Activated T-helper 17 cell treated with anti-CD3 and anti-CD28 coated beads, Interleukin-2, amount 50 U/mL, for 72 hours (primary cell): ENCODE data around the gene DLGAP1. TPM values are rescaled to one million over a fixed set of nuclear protein-coding genes. Genes with fewer than 3 reads are reported as not detected.

Experiments used
- ATAC-seq: fragments of 150-1000 bp; cut with Tn5 transposase; replicated peaks from 2 replicates; pipeline ENCODE4 v1.10.0; 2021; ENCODE audit warnings: mild to moderate bottlenecking, moderate library complexity
- H3K27ac Mint-ChIP-seq: one replicate; pipeline ENCODE4 v1.8.0; 2022; ENCODE audit warnings: mixed read lengths
- H3K27me3 Mint-ChIP-seq: one replicate; pipeline ENCODE4 v1.8.0; 2022; ENCODE audit warnings: mixed read lengths
- H3K36me3 Mint-ChIP-seq: one replicate; pipeline ENCODE4 v1.8.0; 2022; ENCODE audit warnings: low read depth, mild to moderate bottlenecking, mixed read lengths
- H3K4me1 Mint-ChIP-seq: one replicate; pipeline ENCODE4 v1.8.0; 2022; ENCODE audit warnings: mixed read lengths
- H3K4me3 Mint-ChIP-seq: one replicate; pipeline ENCODE4 v1.8.0; 2022; ENCODE audit warnings: mild to moderate bottlenecking, mixed read lengths
- H3K9me3 Mint-ChIP-seq: one replicate; pipeline ENCODE4 v1.8.0; 2022; ENCODE audit warnings: mixed read lengths
- total RNA-seq, 2 donors: library from RNA; stranded (reverse); gene quantifications; one replicate each; pipeline ENCODE4 v1.2.3, GENCODE V29; 2022

Gene DLGAP1
- total RNA-seq, 2 donors from 2014 or later: 1.1 to 1.2 TPM

- no peaks in the 10 kb centered on the region for H3K4me1 Mint-ChIP-seq
- no peaks in the 10 kb centered on the region for H3K9me3 Mint-ChIP-seq
- no peak overlapping the region for H3K27ac Mint-ChIP-seq
- H3K4me3 Mint-ChIP-seq: no peak overlapping the region
- H3K27me3 Mint-ChIP-seq: peaks cover 32% of the 10 kb centered on the region
- no peak for ATAC-seq
- no peaks in the 10 kb centered on the region for H3K36me3 Mint-ChIP-seq
These were observed 662.4 kb downstream of the DLGAP1 start for GRCh38 chr18:3792711-3793110.

- no peak for ATAC-seq
- H3K36me3 Mint-ChIP-seq: no peaks in the 10 kb centered on the region
- H3K9me3 Mint-ChIP-seq: no peaks in the 10 kb centered on the region
- H3K27me3 Mint-ChIP-seq: peaks cover 35% of the 10 kb centered on the region
- H3K4me3 Mint-ChIP-seq: no peak overlapping the region
- no peaks in the 10 kb centered on the region for H3K4me1 Mint-ChIP-seq
- no peak overlapping the region for H3K27ac Mint-ChIP-seq
These were observed 663.9 kb downstream of the DLGAP1 start for GRCh38 chr18:3791238-3791637.

GRCh38 chr18:3790703-3791102 is 664.4 kb downstream of the DLGAP1 start:
- Mint-ChIP-seq H3K4me1 (no peaks in the 10 kb centered on the region), H3K27me3 (peaks cover 33% of the 10 kb centered on the region), H3K27ac (no peak overlapping the region), H3K4me3 (no peak overlapping the region), H3K36me3 (no peaks in the 10 kb centered on the region), H3K9me3 (no peaks in the 10 kb centered on the region)
- no peak for ATAC-seq

- no peaks in the 10 kb centered on the region for H3K36me3 Mint-ChIP-seq
- ATAC-seq: no peak
- no peaks in the 10 kb centered on the region for H3K4me1 Mint-ChIP-seq
- peaks cover 35% of the 10 kb centered on the region for H3K27me3 Mint-ChIP-seq
- no peak overlapping the region for H3K4me3 Mint-ChIP-seq
- H3K9me3 Mint-ChIP-seq: no peaks in the 10 kb centered on the region
- H3K27ac Mint-ChIP-seq: no peak overlapping the region
These were observed 665.6 kb downstream of the DLGAP1 start for GRCh38 chr18:3789525-3789924.

GRCh38 chr18:3784949-3785348 is 670.2 kb downstream of the DLGAP1 start:
- no peaks in the 10 kb centered on the region for H3K4me1 Mint-ChIP-seq
- H3K27me3 Mint-ChIP-seq: peaks cover 30% of the 10 kb centered on the region
- H3K27ac Mint-ChIP-seq: no peak overlapping the region
- no peak overlapping the region for H3K4me3 Mint-ChIP-seq
- H3K9me3 Mint-ChIP-seq: no peaks in the 10 kb centered on the region
- no peak for ATAC-seq
- no peaks in the 10 kb centered on the region for H3K36me3 Mint-ChIP-seq

GRCh38 chr18:3782901-3783300 is 672.2 kb downstream of the DLGAP1 start:
- Mint-ChIP-seq H3K36me3 (no peaks in the 10 kb centered on the region), H3K4me3 (no peak overlapping the region), H3K9me3 (no peaks in the 10 kb centered on the region), H3K4me1 (no peaks in the 10 kb centered on the region), H3K27ac (no peak overlapping the region), H3K27me3 (peaks cover 18% of the 10 kb centered on the region)
- no peak for ATAC-seq

GRCh38 chr18:3777719-3778118 is 677.4 kb downstream of the DLGAP1 start:
- Mint-ChIP-seq H3K4me1 (no peaks in the 10 kb centered on the region), H3K27ac (no peak overlapping the region), H3K4me3 (no peak overlapping the region), H3K27me3 (peaks cover 5% of the 10 kb centered on the region), H3K36me3 (no peaks in the 10 kb centered on the region), H3K9me3 (no peaks in the 10 kb centered on the region)
- no peak for ATAC-seq

GRCh38 chr18:3777122-3777521 is 678.0 kb downstream of the DLGAP1 start:
- Mint-ChIP-seq H3K4me1 (peaks cover 3% of the 10 kb centered on the region), H3K36me3 (no peaks in the 10 kb centered on the region), H3K9me3 (no peaks in the 10 kb centered on the region), H3K27ac (no peak overlapping the region), H3K4me3 (no peak overlapping the region), H3K27me3 (peaks cover 9% of the 10 kb centered on the region)
- ATAC-seq: no peak

GRCh38 chr18:3775996-3776395 is 679.1 kb downstream of the DLGAP1 start:
- H3K27me3 Mint-ChIP-seq: peaks cover 16% of the 10 kb centered on the region
- peaks cover 11% of the 10 kb centered on the region for H3K4me1 Mint-ChIP-seq
- no peaks in the 10 kb centered on the region for H3K36me3 Mint-ChIP-seq
- H3K27ac Mint-ChIP-seq: no peak overlapping the region
- no peak for ATAC-seq
- H3K4me3 Mint-ChIP-seq: no peak overlapping the region
- no peaks in the 10 kb centered on the region for H3K9me3 Mint-ChIP-seq

- no peaks in the 10 kb centered on the region for H3K9me3 Mint-ChIP-seq
- H3K27me3 Mint-ChIP-seq: peaks cover 29% of the 10 kb centered on the region
- no peak for ATAC-seq
- H3K4me3 Mint-ChIP-seq: no peak overlapping the region
- no peak overlapping the region for H3K27ac Mint-ChIP-seq
- no peaks in the 10 kb centered on the region for H3K36me3 Mint-ChIP-seq
- H3K4me1 Mint-ChIP-seq: peaks cover 12% of the 10 kb centered on the region
These were observed 681.8 kb downstream of the DLGAP1 start for GRCh38 chr18:3773303-3773702.

- peak overlapping the region; percentile 71 for H3K27ac Mint-ChIP-seq
- peaks cover 46% of the 10 kb centered on the region for H3K27me3 Mint-ChIP-seq
- peak; percentile 98 for ATAC-seq
- no peaks in the 10 kb centered on the region for H3K36me3 Mint-ChIP-seq
- no peaks in the 10 kb centered on the region for H3K9me3 Mint-ChIP-seq
- peaks cover 12% of the 10 kb centered on the region for H3K4me1 Mint-ChIP-seq
- peak overlapping the region; percentile 77 for H3K4me3 Mint-ChIP-seq
These were observed 683.8 kb downstream of the DLGAP1 start for GRCh38 chr18:3771121-3771971.

GRCh38 chr18:3761266-3761665 is 693.8 kb downstream of the DLGAP1 start:
- ATAC-seq: no peak
- Mint-ChIP-seq H3K9me3 (peaks cover 10% of the 10 kb centered on the region), H3K27me3 (peaks cover 13% of the 10 kb centered on the region), H3K4me1 (no peaks in the 10 kb centered on the region), H3K4me3 (no peak overlapping the region), H3K36me3 (no peaks in the 10 kb centered on the region), H3K27ac (no peak overlapping the region)

- H3K9me3 Mint-ChIP-seq: peaks cover 10% of the 10 kb centered on the region
These were observed 694.4 kb downstream of the DLGAP1 start for GRCh38 chr18:3760741-3761140.

GRCh38 chr18:3759099-3759498 is 696.0 kb downstream of the DLGAP1 start:
- Mint-ChIP-seq H3K27ac (no peak overlapping the region), H3K27me3 (no peaks in the 10 kb centered on the region), H3K4me1 (no peaks in the 10 kb centered on the region), H3K9me3 (peaks cover 10% of the 10 kb centered on the region), H3K4me3 (no peak overlapping the region), H3K36me3 (no peaks in the 10 kb centered on the region)
- ATAC-seq: no peak

More at GRCh38 chr18:3760741-3761140, 694.4 kb downstream of the DLGAP1 start:
- ATAC-seq: no peak
- Mint-ChIP-seq H3K4me3 (no peak overlapping the region), H3K36me3 (no peaks in the 10 kb centered on the region), H3K27me3 (peaks cover 8% of the 10 kb centered on the region), H3K4me1 (no peaks in the 10 kb centered on the region), H3K27ac (no peak overlapping the region)

- H3K27ac Mint-ChIP-seq: no peak overlapping the region
- H3K4me3 Mint-ChIP-seq: no peak overlapping the region
- H3K9me3 Mint-ChIP-seq: peaks cover 10% of the 10 kb centered on the region
- peaks cover under 1% of the 10 kb centered on the region for H3K27me3 Mint-ChIP-seq
- no peaks in the 10 kb centered on the region for H3K4me1 Mint-ChIP-seq
- no peaks in the 10 kb centered on the region for H3K36me3 Mint-ChIP-seq
- peak; percentile 49 for ATAC-seq
These were observed 696.6 kb downstream of the DLGAP1 start for GRCh38 chr18:3758531-3758930.
